22Rv1 (cell line): ENCODE measurements around the gene DOCK9.

Source experiments
- ZFX ChIP-seq: fragments of 450-650 bp; IDR thresholded peaks from 2 replicates; pipeline ENCODE4 v1.6.1; 2017; ENCODE audit warnings: antibody characterized with exemption, borderline replicate concordance
- TF ChIP-seq, protein P1 (sequence below): fragments of 450-650 bp; IDR thresholded peaks from 2 replicates; pipeline ENCODE4 v1.5.1; 2017; ENCODE audit warnings: mild to moderate bottlenecking

DNA sequence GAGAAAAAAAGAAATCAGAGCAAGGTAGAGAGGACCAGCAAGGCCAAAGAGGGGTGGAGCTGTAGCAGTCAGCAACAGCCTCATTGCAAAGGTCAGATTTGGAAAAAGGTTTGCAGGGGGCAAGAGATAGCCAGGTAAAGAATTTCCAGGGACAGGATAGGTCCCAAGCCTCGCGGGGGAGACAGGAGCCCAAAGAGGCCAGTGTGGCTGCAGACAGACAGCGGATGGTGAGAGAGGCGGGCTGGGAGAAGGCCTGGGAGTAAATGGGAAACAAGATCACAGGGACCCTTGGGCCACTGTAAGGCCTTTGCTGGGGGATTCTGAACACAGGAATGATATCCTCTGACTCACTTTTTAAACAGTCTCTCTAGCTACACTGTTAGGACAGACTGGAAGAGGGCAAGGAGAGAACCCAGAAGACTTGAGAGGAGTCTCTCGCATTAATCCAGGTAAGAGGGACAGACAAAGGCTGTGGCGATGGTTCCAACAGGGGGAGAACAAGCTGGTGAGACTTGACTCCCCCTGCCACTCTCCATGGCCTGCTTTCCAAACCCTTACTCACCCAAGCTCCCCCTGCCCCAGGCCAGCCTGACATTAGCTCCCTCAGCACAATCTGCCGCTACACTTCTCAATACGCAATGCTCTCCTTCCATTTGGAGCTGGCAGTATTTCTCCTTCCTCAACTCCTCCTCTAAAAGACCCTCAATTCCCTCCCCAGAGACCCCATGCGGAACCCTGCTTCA lies 31.8 kb downstream of the DOCK9 start:
- TF ChIP-seq, protein P1, sequence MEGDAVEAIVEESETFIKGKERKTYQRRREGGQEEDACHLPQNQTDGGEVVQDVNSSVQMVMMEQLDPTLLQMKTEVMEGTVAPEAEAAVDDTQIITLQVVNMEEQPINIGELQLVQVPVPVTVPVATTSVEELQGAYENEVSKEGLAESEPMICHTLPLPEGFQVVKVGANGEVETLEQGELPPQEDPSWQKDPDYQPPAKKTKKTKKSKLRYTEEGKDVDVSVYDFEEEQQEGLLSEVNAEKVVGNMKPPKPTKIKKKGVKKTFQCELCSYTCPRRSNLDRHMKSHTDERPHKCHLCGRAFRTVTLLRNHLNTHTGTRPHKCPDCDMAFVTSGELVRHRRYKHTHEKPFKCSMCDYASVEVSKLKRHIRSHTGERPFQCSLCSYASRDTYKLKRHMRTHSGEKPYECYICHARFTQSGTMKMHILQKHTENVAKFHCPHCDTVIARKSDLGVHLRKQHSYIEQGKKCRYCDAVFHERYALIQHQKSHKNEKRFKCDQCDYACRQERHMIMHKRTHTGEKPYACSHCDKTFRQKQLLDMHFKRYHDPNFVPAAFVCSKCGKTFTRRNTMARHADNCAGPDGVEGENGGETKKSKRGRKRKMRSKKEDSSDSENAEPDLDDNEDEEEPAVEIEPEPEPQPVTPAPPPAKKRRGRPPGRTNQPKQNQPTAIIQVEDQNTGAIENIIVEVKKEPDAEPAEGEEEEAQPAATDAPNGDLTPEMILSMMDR, result no peak
- TF ChIP-seq ZFX, result no peak
